ENCODE results near the gene NOC4L.

Gene NOC4L

GRCh38 chr12:132199101-132199500, 54.8 kb downstream of the NOC4L start:
- Mint-ChIP-seq H3K36me3 (ENCODE audit: low read depth) (no peaks in the 10 kb centered on the region), H3K27me3 (ENCODE audit: low read depth) (peaks cover 4% of the 10 kb centered on the region), H3K9me3 (peaks cover 2% of the 10 kb centered on the region), H3K4me3 (no peak overlapping the region), H3K4me1 (ENCODE audit: low read depth) (no peaks in the 10 kb centered on the region), H3K27ac (no peak overlapping the region)
- DNase-seq (ENCODE audit: low spot score), result no peak

DNA sequence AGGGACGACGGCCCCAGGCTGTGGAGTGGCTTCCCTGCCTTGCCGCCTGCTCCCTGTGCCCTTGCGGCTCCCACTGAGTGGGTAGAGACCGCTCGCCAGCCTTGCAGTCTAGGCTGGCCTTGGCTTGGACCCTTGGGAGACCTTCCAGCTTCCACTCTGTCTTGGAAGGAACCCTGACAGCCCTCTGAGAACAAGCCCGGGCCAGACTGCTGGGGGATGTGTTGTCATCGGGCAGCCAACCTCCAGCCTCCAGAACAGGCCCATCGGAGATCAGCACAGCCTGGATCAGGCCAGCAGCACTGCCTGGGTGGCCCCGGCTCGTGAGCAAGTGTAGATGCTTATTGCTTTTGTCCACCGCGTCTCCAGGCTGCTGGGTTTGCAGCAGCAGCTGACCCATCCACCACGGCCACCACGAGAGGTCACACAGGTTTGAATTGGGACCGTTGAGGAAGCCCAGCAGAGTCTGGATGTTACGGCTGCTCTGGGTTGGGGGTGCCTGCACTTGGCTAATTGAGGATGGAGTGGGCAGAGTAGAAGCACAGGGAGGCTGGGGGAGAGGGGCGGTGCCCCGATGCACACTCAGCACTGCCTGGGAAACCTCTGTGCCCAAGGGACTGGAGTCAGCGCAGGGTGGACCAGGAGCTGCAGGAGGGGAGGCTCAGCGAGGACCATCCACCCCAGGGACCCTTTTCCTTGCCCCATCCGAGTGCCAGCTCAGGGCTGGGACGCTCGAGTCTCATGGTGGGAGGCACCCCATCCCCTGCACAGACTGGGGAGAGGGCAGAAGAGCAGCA, 55.5 kb downstream of the NOC4L start:
- H3K4me3 Mint-ChIP-seq, result no peak overlapping the region
- peaks cover 9% of the 10 kb centered on the region for H3K27me3 Mint-ChIP-seq (ENCODE audit: low read depth)
- no peak overlapping the region for H3K27ac Mint-ChIP-seq
- no peaks in the 10 kb centered on the region for H3K36me3 Mint-ChIP-seq (ENCODE audit: low read depth)
- no peaks in the 10 kb centered on the region for H3K4me1 Mint-ChIP-seq (ENCODE audit: low read depth)
- no peaks in the 10 kb centered on the region for H3K9me3 Mint-ChIP-seq
- no peak for DNase-seq (ENCODE audit: low spot score)

- no peaks in the 10 kb centered on the region for H3K9me3 Mint-ChIP-seq
- DNase-seq (ENCODE audit: low spot score), result no peak
Measured at GRCh38 chr12:132200800-132201199, 56.5 kb downstream of the NOC4L start.

GRCh38 chr12:132201391-132202120, 57.3 kb downstream of the NOC4L start:
- no peak overlapping the region for H3K4me3 Mint-ChIP-seq
- peaks cover 15% of the 10 kb centered on the region for H3K27me3 Mint-ChIP-seq (ENCODE audit: low read depth)
- no peaks in the 10 kb centered on the region for H3K36me3 Mint-ChIP-seq (ENCODE audit: low read depth)
- H3K4me1 Mint-ChIP-seq (ENCODE audit: low read depth), result no peaks in the 10 kb centered on the region
- DNase-seq (ENCODE audit: low spot score), result no peak
- no peaks in the 10 kb centered on the region for H3K9me3 Mint-ChIP-seq
- no peak overlapping the region for H3K27ac Mint-ChIP-seq

More at GRCh38 chr12:132200800-132201199, 56.5 kb downstream of the NOC4L start:
- H3K4me1 Mint-ChIP-seq (ENCODE audit: low read depth), result no peaks in the 10 kb centered on the region
- H3K27ac Mint-ChIP-seq, result no peak overlapping the region
- H3K4me3 Mint-ChIP-seq, result no peak overlapping the region
- peaks cover 12% of the 10 kb centered on the region for H3K27me3 Mint-ChIP-seq (ENCODE audit: low read depth)
- H3K36me3 Mint-ChIP-seq (ENCODE audit: low read depth), result no peaks in the 10 kb centered on the region

Data from T-helper 2 cell treated with Interferon-gamma antibody and Interleukin-4, amounts not matched to agents 5 μg/mL and 100 μg/mL, for 36 hours (primary cell).